ENCODE data around the gene MOB1B. TPM values are rescaled to one million over a fixed set of nuclear protein-coding genes. Genes with fewer than 3 reads are reported as not detected.
"Not testable (repeated sequence)": the region's sequence is repeated elsewhere in the genome, so short reads cannot be mapped to it uniquely, and the experiment has no call there.

MOB1B gene
- total and polyA plus RNA-seq, 2 donors = 8.0 to 51.5 TPM

GRCh38 chr4:70994069-70994366 is 91.8 kb downstream of the MOB1B start:
- Histone ChIP-seq H3K36me3 (ENCODE audit: insufficient read depth) (no peaks in the 10 kb centered on the region), H3K4me1 (ENCODE audit: insufficient read depth) (no peaks in the 10 kb centered on the region), H3K4me3 (ENCODE audit: low read depth, low read length) (peak overlapping the region; percentile 53), H3K27ac (ENCODE audit: low read depth) (peak overlapping the region; percentile 87)
- WGBS = 4% methylated on average over 11 of the region's 11 CpGs
- no peak for DNase-seq (ENCODE audit: extremely low spot score)

GRCh38 chr4:70994387-70995099 is 92.4 kb downstream of the MOB1B start:
- Histone ChIP-seq H3K27ac (ENCODE audit: low read depth) (no peak overlapping the region), H3K4me1 (ENCODE audit: insufficient read depth) (no peaks in the 10 kb centered on the region), H3K36me3 (ENCODE audit: insufficient read depth) (no peaks in the 10 kb centered on the region), H3K4me3 (ENCODE audit: low read depth, low read length) (peak overlapping the region; percentile 53)
- no peak for DNase-seq (ENCODE audit: extremely low spot score)
- 76% methylated on average over 10 of the region's 10 CpGs for WGBS

- no peaks in the 10 kb centered on the region for H3K36me3 ChIP-seq (ENCODE audit: insufficient read depth)
- 65% methylated on average over 4 of the region's 4 CpGs for WGBS
- no peaks in the 10 kb centered on the region for H3K4me1 ChIP-seq (ENCODE audit: insufficient read depth)
- no peak overlapping the region for H3K4me3 ChIP-seq (ENCODE audit: low read depth, low read length)
- no peak overlapping the region for H3K27ac ChIP-seq (ENCODE audit: low read depth)
- no peak for DNase-seq (ENCODE audit: extremely low spot score)
Measured at GRCh38 chr4:70996018-70996360, 93.8 kb downstream of the MOB1B start.

GRCh38 chr4:70997036-70997435 is 94.9 kb downstream of the MOB1B start:
- DNase-seq (ENCODE audit: extremely low spot score) = no peak
- Histone ChIP-seq H3K4me1 (ENCODE audit: insufficient read depth) (no peaks in the 10 kb centered on the region), H3K36me3 (ENCODE audit: insufficient read depth) (no peaks in the 10 kb centered on the region), H3K4me3 (ENCODE audit: low read depth, low read length) (no peak overlapping the region), H3K27ac (ENCODE audit: low read depth) (no peak overlapping the region)
- 81% methylated on average over 1 of the region's 1 CpG for WGBS

GRCh38 chr4:70997546-70997945 is 95.4 kb downstream of the MOB1B start:
- WGBS = 58% methylated on average over 2 of the region's 2 CpGs
- Histone ChIP-seq H3K4me3 (ENCODE audit: low read depth, low read length) (no peak overlapping the region), H3K36me3 (ENCODE audit: insufficient read depth) (no peaks in the 10 kb centered on the region), H3K27ac (ENCODE audit: low read depth) (no peak overlapping the region), H3K4me1 (ENCODE audit: insufficient read depth) (no peaks in the 10 kb centered on the region)
- DNase-seq (ENCODE audit: extremely low spot score) = no peak

- H3K4me3 ChIP-seq (ENCODE audit: low read depth, low read length); DNase-seq (ENCODE audit: extremely low spot score); H3K4me1 ChIP-seq (ENCODE audit: insufficient read depth); H3K27ac ChIP-seq (ENCODE audit: low read depth); H3K36me3 ChIP-seq (ENCODE audit: insufficient read depth): not testable (repeated sequence)
Measured at GRCh38 chr4:70999639-71000038, 97.5 kb downstream of the MOB1B start.

- 96% methylated on average over 4 of the region's 4 CpGs for WGBS
- H3K27ac ChIP-seq (ENCODE audit: low read depth); DNase-seq (ENCODE audit: extremely low spot score); H3K4me1 ChIP-seq (ENCODE audit: insufficient read depth); H3K36me3 ChIP-seq (ENCODE audit: insufficient read depth); H3K4me3 ChIP-seq (ENCODE audit: low read depth, low read length): not testable (repeated sequence)
Measured at GRCh38 chr4:71001363-71001762, 99.2 kb downstream of the MOB1B start.

- no peak for DNase-seq (ENCODE audit: extremely low spot score)
- Histone ChIP-seq H3K4me3 (ENCODE audit: low read depth, low read length) (no peak overlapping the region), H3K4me1 (ENCODE audit: insufficient read depth) (no peaks in the 10 kb centered on the region), H3K36me3 (ENCODE audit: insufficient read depth) (no peaks in the 10 kb centered on the region), H3K27ac (ENCODE audit: low read depth) (no peak overlapping the region)
- WGBS = 70% methylated on average over 7 of the region's 7 CpGs
Measured at GRCh38 chr4:71004281-71004851, 102.2 kb downstream of the MOB1B start.

GRCh38 chr4:71005025-71005424 is 102.9 kb downstream of the MOB1B start:
- H3K36me3 ChIP-seq (ENCODE audit: insufficient read depth); H3K4me3 ChIP-seq (ENCODE audit: low read depth, low read length); H3K27ac ChIP-seq (ENCODE audit: low read depth); H3K4me1 ChIP-seq (ENCODE audit: insufficient read depth); DNase-seq (ENCODE audit: extremely low spot score): not testable (repeated sequence)
- 92% methylated on average over 6 of the region's 6 CpGs for WGBS

GRCh38 chr4:71006203-71006907 is 104.2 kb downstream of the MOB1B start:
- no peaks in the 10 kb centered on the region for H3K36me3 ChIP-seq (ENCODE audit: insufficient read depth)
- H3K4me1 ChIP-seq (ENCODE audit: insufficient read depth) = no peaks in the 10 kb centered on the region
- 86% methylated on average over 6 of the region's 6 CpGs for WGBS
- H3K4me3 ChIP-seq (ENCODE audit: low read depth, low read length) = no peak overlapping the region
- DNase-seq (ENCODE audit: extremely low spot score) = no peak
- H3K27ac ChIP-seq (ENCODE audit: low read depth) = no peak overlapping the region

- H3K4me1 ChIP-seq (ENCODE audit: insufficient read depth) = no peaks in the 10 kb centered on the region
- H3K36me3 ChIP-seq (ENCODE audit: insufficient read depth) = no peaks in the 10 kb centered on the region
- DNase-seq (ENCODE audit: extremely low spot score) = no peak
- 95% methylated on average over 2 of the region's 2 CpGs for WGBS
- H3K27ac ChIP-seq (ENCODE audit: low read depth) = no peak overlapping the region
- no peak overlapping the region for H3K4me3 ChIP-seq (ENCODE audit: low read depth, low read length)
Measured at GRCh38 chr4:71008196-71008595, 106.0 kb downstream of the MOB1B start.

GRCh38 chr4:71009086-71009485 is 106.9 kb downstream of the MOB1B start:
- DNase-seq (ENCODE audit: extremely low spot score) = no peak
- no peak overlapping the region for H3K27ac ChIP-seq (ENCODE audit: low read depth)
- no peaks in the 10 kb centered on the region for H3K4me1 ChIP-seq (ENCODE audit: insufficient read depth)
- WGBS = 62% methylated on average over 3 of the region's 3 CpGs
- no peaks in the 10 kb centered on the region for H3K36me3 ChIP-seq (ENCODE audit: insufficient read depth)
- H3K4me3 ChIP-seq (ENCODE audit: low read depth, low read length) = no peak overlapping the region

- 2% methylated on average over 3 of the region's 3 CpGs for WGBS
- Histone ChIP-seq H3K36me3 (ENCODE audit: insufficient read depth) (no peaks in the 10 kb centered on the region), H3K27ac (ENCODE audit: low read depth) (no peak overlapping the region), H3K4me1 (ENCODE audit: insufficient read depth) (no peaks in the 10 kb centered on the region), H3K4me3 (ENCODE audit: low read depth, low read length) (no peak overlapping the region)
- no peak for DNase-seq (ENCODE audit: extremely low spot score)
Measured at GRCh38 chr4:71009890-71010588, 107.9 kb downstream of the MOB1B start.

- Histone ChIP-seq H3K27ac (ENCODE audit: low read depth) (no peak overlapping the region), H3K4me1 (ENCODE audit: insufficient read depth) (no peaks in the 10 kb centered on the region), H3K36me3 (ENCODE audit: insufficient read depth) (no peaks in the 10 kb centered on the region), H3K4me3 (ENCODE audit: low read depth, low read length) (no peak overlapping the region)
- WGBS = 93% methylated on average over 4 of the region's 4 CpGs
- no peak for DNase-seq (ENCODE audit: extremely low spot score)
Measured at GRCh38 chr4:71011451-71011850, 109.3 kb downstream of the MOB1B start.

Data from urinary bladder (tissue), 4 donors.